Measurements from ENCODE around the gene WWOX.

Gene WWOX

GRCh38 chr16:78890373-78890895 is 791.0 kb downstream of the WWOX start:
- H3K4me3 ChIP-seq (ENCODE audit: low read depth, low read length), result no peak overlapping the region
- TF ChIP-seq, protein P1, sequence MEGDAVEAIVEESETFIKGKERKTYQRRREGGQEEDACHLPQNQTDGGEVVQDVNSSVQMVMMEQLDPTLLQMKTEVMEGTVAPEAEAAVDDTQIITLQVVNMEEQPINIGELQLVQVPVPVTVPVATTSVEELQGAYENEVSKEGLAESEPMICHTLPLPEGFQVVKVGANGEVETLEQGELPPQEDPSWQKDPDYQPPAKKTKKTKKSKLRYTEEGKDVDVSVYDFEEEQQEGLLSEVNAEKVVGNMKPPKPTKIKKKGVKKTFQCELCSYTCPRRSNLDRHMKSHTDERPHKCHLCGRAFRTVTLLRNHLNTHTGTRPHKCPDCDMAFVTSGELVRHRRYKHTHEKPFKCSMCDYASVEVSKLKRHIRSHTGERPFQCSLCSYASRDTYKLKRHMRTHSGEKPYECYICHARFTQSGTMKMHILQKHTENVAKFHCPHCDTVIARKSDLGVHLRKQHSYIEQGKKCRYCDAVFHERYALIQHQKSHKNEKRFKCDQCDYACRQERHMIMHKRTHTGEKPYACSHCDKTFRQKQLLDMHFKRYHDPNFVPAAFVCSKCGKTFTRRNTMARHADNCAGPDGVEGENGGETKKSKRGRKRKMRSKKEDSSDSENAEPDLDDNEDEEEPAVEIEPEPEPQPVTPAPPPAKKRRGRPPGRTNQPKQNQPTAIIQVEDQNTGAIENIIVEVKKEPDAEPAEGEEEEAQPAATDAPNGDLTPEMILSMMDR (IDR thresholded peaks at IDR 0.05; ENCODE audit: insufficient read depth, low read depth, low read length, missing control alignments), result no peak
- no peak for DNase-seq (ENCODE audit: low read depth)

GRCh38 chr16:78892951-78893733 is 793.7 kb downstream of the WWOX start:
- no peak for DNase-seq (ENCODE audit: low read depth)
- H3K4me3 ChIP-seq (ENCODE audit: low read depth, low read length), result no peak overlapping the region
- TF ChIP-seq, protein P1 (IDR thresholded peaks at IDR 0.05; ENCODE audit: insufficient read depth, low read depth, low read length, missing control alignments), result no peak

DNA sequence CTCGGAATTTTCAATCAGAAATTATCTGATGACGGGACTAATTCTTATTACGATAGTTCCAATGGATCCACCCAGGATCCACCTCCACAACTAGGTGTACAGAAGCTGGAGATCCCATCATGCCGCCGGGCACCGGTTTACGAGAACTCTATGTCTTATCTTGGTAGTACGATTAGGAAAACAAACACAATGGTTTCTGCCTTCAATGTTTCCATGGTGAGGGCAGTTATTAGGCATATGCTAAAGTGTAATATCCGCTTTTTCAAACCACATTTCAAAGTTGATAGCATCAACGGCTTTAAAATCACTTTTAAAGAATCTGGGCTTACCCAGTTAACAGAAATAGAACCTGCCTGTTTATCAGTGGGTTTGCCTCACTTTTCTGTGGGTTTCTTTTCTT is 795.4 kb downstream of the WWOX start:
- TF ChIP-seq, protein P1 (IDR thresholded peaks at IDR 0.05; ENCODE audit: insufficient read depth, low read depth, low read length, missing control alignments), result no peak
- no peak for DNase-seq (ENCODE audit: low read depth)
- H3K4me3 ChIP-seq (ENCODE audit: low read depth, low read length), result no peak overlapping the region

- TF ChIP-seq, protein P1 (IDR thresholded peaks at IDR 0.05; ENCODE audit: insufficient read depth, low read depth, low read length, missing control alignments), result no peak
- H3K4me3 ChIP-seq (ENCODE audit: low read depth, low read length), result no peak overlapping the region
- no peak for DNase-seq (ENCODE audit: low read depth)
Measured at GRCh38 chr16:78895681-78896080, 796.2 kb downstream of the WWOX start.

- DNase-seq (ENCODE audit: low read depth), result no peak
- H3K4me3 ChIP-seq (ENCODE audit: low read depth, low read length), result no peak overlapping the region
- TF ChIP-seq, protein P1 (IDR thresholded peaks at IDR 0.05; ENCODE audit: insufficient read depth, low read depth, low read length, missing control alignments), result no peak
Measured at GRCh38 chr16:78896280-78896679, 796.8 kb downstream of the WWOX start.

DNA sequence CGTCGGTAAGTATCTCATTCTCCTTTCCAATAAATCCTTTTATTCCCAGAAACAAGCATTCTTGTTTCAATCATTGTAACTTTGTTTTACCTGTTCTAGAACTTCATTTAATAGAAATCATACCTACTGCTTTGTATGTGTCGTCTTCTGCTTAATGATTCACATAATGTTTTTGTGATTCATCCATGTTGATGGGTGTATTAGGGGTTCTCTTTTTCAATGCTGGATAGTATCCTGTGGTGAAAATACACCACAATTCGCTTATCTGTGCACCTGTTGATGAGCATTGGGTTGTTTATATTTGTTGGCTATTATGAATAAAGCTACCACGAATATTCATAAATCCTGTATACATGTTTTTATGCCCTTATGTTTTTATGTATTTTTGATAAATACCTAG is 797.8 kb downstream of the WWOX start:
- H3K4me3 ChIP-seq (ENCODE audit: low read depth, low read length), result no peak overlapping the region
- no peak for DNase-seq (ENCODE audit: low read depth)
- TF ChIP-seq, protein P1 (IDR thresholded peaks at IDR 0.05; ENCODE audit: insufficient read depth, low read depth, low read length, missing control alignments), result no peak
